HG02623 (cell line): ENCODE measurements around the gene ALPL.
"Not testable (repeated sequence)": the region's sequence is repeated elsewhere in the genome, so short reads cannot be mapped to it uniquely, and the experiment has no call there.

Source experiments
- ATAC-seq: cut with Tn5 transposase; IDR thresholded peaks from one replicate; pipeline ENCODE4 v1.9.1; 2021; ENCODE audit warnings: moderate library complexity; ENCODE audit not compliant: unreplicated experiment

The ALPL gene

DNA sequence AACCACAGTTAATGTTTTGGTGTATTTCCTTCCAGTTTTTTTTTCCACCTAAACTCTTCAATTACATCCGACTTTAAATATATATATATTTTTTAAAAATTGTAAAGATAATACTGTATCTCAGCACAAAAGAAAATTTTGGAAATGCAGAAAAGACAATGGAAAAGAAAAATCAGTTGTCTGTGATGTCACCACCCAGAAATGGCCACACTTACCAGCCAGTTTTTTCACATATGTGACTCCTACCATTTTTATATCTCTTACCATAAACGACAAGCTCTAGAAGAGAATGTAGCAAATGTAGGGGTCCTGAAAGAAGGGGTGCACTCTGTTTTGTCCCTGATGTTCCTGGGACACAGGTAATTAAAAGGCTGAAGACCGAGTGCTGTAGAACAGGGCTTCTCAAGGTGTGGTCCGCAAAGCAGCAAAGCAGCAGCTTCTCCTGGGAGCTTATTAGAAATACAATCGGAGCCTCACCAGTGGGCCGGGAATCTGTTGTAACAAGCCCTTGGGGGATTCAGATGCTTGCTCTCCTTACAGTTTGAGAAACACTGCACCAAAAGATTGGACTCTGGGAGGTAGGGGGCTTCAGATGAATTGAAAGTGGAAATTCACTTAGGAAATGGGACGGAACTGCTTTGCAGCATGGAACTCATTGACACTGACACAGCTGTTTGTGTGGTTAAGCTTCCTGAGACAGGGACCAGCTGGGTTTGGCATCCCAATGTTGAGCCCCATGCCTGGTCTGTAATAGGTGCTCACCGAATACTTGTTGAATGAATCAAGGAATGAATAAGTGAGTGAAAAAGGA lies 44.1 kb downstream of the ALPL start:
- no peak for ATAC-seq

DNA sequence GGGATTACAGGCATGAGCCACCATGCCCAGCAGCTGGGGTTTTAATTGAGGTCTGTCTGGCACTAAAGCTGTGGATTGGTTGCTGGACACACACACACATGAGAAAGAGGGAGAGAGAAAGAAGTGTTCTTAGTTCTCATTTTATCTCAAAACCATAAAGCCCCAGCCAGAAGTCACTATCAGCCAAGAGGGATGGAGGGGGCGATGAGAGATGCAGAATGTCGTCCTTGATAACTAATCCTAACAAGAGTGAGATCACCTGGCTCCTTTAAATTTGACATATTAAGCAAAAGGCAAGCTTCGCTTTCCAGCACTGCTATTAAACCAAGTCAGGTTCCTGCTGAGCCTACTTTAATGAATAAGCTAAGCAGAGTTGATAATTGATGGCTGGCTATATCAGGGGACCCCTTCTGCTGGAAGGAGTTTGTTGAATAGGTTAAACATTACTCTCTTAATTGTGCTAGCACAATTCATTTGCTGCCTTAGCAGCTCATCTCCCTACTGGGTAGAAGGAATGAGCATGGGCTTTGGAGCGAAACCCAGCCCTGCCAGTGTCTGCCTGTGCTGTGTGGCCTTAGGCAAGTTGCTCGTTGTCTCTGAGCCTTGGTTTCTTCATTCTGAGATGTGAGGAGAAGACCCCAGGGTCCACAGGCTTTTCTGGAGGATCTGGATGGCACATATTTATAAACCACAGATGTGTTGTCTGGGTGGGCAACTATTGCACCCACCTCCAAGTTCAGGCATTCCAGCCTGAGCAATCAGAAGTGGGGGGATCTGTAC lies 50.8 kb downstream of the ALPL start:
- ATAC-seq = no peak

GRCh38 chr1:21560916-21561638 lies 51.9 kb downstream of the ALPL start:
- ATAC-seq = no peak

- ATAC-seq = no peak
Measured at GRCh38 chr1:21562896-21563295, 53.7 kb downstream of the ALPL start.

- ATAC-seq = no peak
Measured at GRCh38 chr1:21563971-21564370, 54.7 kb downstream of the ALPL start.

- ATAC-seq = no peak
Measured at GRCh38 chr1:21564521-21565095, 55.4 kb downstream of the ALPL start.

- no peak for ATAC-seq
Measured at GRCh38 chr1:21565285-21565684, 56.1 kb downstream of the ALPL start.

GRCh38 chr1:21566361-21566760 lies 57.1 kb downstream of the ALPL start:
- ATAC-seq = not testable (repeated sequence)

GRCh38 chr1:21567241-21568005 lies 58.2 kb downstream of the ALPL start:
- no peak for ATAC-seq

DNA sequence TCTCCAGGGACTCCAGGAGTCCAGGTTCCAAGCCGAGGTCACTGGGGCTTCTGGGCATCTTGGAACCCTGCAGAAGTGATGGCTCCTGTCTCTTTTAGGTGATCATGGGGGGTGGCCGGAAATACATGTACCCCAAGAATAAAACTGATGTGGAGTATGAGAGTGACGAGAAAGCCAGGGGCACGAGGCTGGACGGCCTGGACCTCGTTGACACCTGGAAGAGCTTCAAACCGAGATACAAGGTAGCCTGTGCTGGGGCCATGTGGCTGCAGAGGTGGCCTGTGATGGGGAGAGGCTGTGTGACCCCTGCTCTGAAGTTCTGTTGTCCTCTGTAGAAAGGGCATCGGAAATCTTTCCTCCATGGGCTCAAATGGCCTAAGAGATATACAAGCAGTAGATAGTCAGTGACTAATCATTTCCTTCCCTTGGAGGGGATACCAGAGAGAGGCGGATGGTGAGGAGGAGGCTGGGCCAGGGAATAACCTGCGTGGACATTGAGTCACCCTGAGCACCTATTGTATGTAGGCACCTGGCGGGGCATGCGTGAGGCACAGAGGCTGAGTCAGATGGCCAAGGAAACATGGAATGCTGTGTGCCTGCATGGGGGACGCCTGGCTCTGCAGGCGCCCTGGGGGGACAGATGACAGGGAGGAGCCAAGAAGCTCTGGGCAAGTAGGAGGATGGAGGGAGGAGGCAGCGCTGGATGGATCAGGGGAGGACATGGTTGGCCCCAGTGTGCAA lies 59.0 kb downstream of the ALPL start:
- no peak for ATAC-seq

DNA sequence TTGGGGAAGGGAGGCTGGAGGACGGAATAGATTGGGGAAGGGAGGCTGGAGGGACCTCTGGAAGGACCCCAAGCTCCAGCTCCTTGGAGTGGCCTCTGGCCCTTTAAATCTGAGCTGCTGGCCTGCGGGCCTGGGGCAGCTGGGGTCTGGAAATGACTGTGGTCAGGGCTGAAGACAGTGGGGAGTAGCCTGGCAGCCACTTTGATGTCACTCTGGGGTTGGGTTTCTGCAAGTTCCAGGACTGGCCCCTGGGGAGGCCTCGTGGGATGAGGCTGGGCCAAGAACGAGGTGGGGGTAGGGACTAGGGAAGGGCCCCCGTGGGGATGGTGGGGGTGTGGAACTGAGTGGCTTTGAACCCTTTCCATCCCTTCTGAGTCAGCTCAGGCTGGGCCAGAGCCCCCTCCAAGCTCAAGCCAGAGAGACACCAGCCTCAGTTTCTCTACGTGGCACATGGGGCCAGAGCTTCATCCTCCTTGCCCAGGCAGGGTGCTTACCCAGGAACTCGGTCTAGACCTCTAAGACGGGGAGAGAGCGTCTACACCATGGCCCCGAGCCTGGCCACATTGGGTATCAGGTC lies 59.7 kb downstream of the ALPL start:
- no peak for ATAC-seq

GRCh38 chr1:21569820-21570527 lies 60.8 kb downstream of the ALPL start:
- no peak for ATAC-seq

GRCh38 chr1:21570528-21570875 lies 61.3 kb downstream of the ALPL start:
- ATAC-seq = no peak

DNA sequence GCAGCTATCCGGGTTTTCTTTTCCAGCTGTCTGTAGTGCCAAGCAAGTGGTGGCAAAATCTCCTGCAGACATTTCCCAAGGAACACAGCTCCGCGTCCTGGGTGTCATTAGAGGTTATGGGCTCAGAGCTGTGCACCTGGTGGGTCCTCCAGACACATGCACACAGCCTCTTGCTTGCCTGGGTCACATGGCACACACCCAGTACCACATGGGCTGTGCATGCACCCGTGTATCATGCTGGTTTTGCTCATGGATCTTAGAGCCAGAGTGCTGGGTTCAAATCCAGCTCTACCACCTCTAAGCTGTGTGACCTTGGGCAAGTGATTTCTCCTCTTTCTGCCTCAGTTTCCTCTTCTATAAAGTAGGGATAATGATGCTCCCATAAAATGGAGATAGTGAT lies 61.7 kb downstream of the ALPL start:
- ATAC-seq = no peak

DNA sequence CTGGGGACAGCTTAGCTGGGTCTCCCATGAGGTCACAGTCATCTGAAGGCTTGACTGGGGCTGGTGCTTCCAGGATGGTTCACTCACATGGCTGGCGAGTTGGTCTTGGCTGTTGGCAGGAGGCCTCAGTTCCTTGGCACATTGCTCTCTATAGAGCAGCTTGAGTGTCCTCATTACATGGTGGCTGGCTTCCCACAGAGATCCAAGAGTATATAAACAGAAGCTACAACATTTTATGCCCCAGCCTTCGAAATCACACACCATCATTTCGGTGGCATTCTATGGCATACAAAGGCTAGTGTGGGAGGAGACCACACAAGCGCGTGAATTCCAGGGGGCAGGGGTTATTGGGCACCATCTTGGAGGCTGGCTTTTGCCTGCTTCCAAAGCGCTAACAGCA lies 63.0 kb downstream of the ALPL start:
- no peak for ATAC-seq

DNA sequence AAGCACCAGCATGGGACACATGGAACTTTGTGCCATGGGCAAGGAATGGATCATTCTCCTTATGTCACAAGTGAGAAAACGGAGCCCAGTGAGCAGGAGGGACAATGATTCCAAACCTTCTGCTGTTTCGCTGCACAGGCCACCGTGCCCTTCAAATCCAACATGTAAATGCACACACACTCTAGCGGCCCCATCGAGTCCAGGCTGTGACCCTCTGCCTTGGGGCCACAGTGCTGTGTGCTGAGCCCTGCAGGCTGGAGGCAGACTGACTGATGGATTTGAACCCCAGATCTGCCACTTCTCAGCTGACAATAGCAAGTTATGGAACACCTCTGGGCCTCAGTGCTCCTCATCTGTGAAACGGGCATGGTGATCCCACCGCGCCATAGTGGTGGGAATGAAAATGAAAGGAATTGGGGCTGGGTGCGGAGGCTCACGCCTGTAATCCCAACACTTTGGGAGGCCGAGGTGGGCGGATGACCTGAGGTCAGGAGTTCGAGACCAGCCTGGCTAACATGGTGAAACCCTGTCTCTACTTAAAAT lies 63.6 kb downstream of the ALPL start:
- ATAC-seq = no peak

DNA sequence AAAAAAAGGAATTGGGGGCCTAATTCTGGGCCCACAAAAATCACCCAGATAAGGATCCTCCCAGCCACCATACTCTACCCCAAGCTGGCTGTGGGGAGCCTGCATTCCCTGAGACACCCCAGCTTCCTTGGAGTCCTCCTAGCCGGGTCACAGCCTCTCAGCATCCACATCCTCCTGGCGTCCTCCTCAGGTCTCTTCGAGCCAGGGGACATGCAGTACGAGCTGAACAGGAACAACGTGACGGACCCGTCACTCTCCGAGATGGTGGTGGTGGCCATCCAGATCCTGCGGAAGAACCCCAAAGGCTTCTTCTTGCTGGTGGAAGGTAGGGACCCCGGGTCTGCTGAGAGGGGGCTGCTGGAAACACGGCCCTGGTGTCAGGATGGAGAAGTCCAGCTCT lies 64.3 kb downstream of the ALPL start:
- no peak for ATAC-seq

DNA sequence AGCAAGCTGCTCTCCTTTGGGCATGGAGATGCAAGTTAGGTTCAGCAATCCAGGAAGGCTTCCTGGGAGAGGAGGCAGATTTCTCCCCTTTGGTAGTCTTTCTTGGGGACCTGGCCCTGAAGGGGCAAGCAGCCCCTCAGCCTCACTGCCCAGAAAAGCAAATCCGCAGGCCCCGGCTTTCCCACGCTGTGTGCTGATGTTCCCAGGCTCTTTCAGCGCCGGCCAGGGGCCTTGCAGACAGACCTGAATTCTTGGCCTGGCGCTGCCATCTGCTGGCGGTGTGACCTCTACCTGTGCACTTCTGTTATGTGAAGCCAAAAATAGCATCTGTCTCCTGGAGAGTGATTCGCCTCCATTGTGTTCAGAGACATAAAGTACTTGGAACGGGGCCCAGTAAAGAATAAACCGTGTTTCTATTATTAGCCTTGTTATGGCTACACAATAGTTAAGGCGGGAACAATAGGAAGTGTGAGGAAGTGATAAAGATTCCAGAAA lies 64.8 kb downstream of the ALPL start:
- ATAC-seq = no peak
